PC-3 (cell line): ENCODE data around the gene LRRC41. TPM values are rescaled to one million over a fixed set of nuclear protein-coding genes. Genes with fewer than 3 reads are reported as not detected.
"Not testable (repeated sequence)": the region's sequence is repeated elsewhere in the genome, so short reads cannot be mapped to it uniquely, and the experiment has no call there.

Source experiments
- ATAC-seq: fragments of 200-7000 bp; cut with Tn5 transposase; 2 replicates; pipeline ENCODE4 v1.9.1; 2020; ENCODE audit warnings: mild to moderate bottlenecking, moderate library complexity
- BruUV-seq: library from RNA; stranded (reverse); fragments of 400-500 nt; replicated peaks from 2 replicates; lab custom pipeline; 2021; lab: Mats Ljungman, UMichigan
- CTCF ChIA-PET: fragments of 300-600 bp; sonication (Branson Sonifier 250); formaldehyde crosslinking; loops from one replicate; lab custom pipeline; 2022; ENCODE audit warnings: antibody characterized with exemption; lab: Charles Lee
- POLR2A ChIA-PET: fragments of 300-600 bp; sonication (Branson Sonifier 250); formaldehyde crosslinking; loops from one replicate; lab custom pipeline; 2022; ENCODE audit warnings: antibody characterized with exemption; ENCODE audit not compliant: unreplicated experiment; lab: Charles Lee
- DNase-seq: peaks from one replicate; pipeline ENCODE4 v3.0.0-alpha.2; 2015
- H2AFZ ChIP-seq: fragments of 300-600 bp; sonication (generic); 2 replicates; pipeline ENCODE4 v1.6.0; 2016; ENCODE audit warnings: antibody characterized with exemption, low read length
- H3F3A ChIP-seq: fragments of 300-600 bp; sonication (generic); one replicate; pipeline ENCODE4 v1.6.0; 2017; ENCODE audit warnings: antibody characterized with exemption, low read length, control low read depth, mild to moderate bottlenecking; ENCODE audit not compliant: unreplicated experiment
- H3K27ac ChIP-seq: fragments of 300-600 bp; sonication (generic); 2 replicates; pipeline ENCODE4 v1.5.1; 2016; ENCODE audit warnings: mild to moderate bottlenecking, low read length
- H3K27me3 ChIP-seq: fragments of 300-600 bp; sonication (generic); 2 replicates; pipeline ENCODE4 v1.6.1; 2016; ENCODE audit warnings: low read length, mixed read lengths
- H3K36me3 ChIP-seq: fragments of 300-600 bp; sonication (generic); 2 replicates; pipeline ENCODE4 v1.6.1; 2016; ENCODE audit warnings: low read depth, mixed run types, low read length, mixed read lengths
- H3K4me1 ChIP-seq: fragments of 300-600 bp; sonication (generic); 2 replicates; pipeline ENCODE4 v1.5.1; 2016; ENCODE audit warnings: low read length; ENCODE audit not compliant: insufficient read depth
- H3K4me2 ChIP-seq: fragments of 300-600 bp; sonication (generic); 2 replicates; pipeline ENCODE4 v1.6.0; 2016; ENCODE audit warnings: low read length
- H3K4me3 ChIP-seq: fragments of 300-600 bp; sonication (generic); 2 replicates; pipeline ENCODE4 v1.5.1; 2016; ENCODE audit warnings: mild to moderate bottlenecking, low read length, mixed read lengths
- H3K79me2 ChIP-seq: fragments of 300-600 bp; sonication (generic); 2 replicates; pipeline ENCODE4 v1.6.1; 2017; ENCODE audit warnings: low read length, mixed read lengths
- H3K9ac ChIP-seq: fragments of 300-600 bp; sonication (generic); 2 replicates; pipeline ENCODE4 v1.6.0; 2016; ENCODE audit warnings: mild to moderate bottlenecking, low read length
- H3K9me2 ChIP-seq: fragments of 300-600 bp; sonication (generic); replicated peaks from 2 replicates; pipeline ENCODE4 v1.6.1; 2016; ENCODE audit warnings: mixed run types, low read length, mixed read lengths
- H3K9me3 ChIP-seq: fragments of 300-600 bp; sonication (generic); 2 replicates; pipeline ENCODE4 v1.6.1; 2016; ENCODE audit warnings: low read length, mixed read lengths
- H4K20me1 ChIP-seq: fragments of 300-600 bp; sonication (generic); 2 replicates; pipeline ENCODE4 v1.6.1; 2016; ENCODE audit warnings: low read length, mixed read lengths
- EZH2 ChIP-seq: fragments of 300-600 bp; sonication (generic); IDR thresholded peaks from one replicate; pipeline ENCODE4 v1.6.1; 2017; ENCODE audit warnings: antibody characterized with exemption, mild to moderate bottlenecking, low read length; ENCODE audit not compliant: unreplicated experiment
- EZH2phosphoT487 ChIP-seq: fragments of 300-600 bp; sonication (generic); IDR thresholded peaks from 2 replicates; pipeline ENCODE4 v1.6.1; 2018; ENCODE audit warnings: mild to moderate bottlenecking, antibody characterized with exemption, low read length, borderline replicate concordance
- intact Hi-C: fragments of 100-400 bp; cut with micrococcal nuclease; formaldehyde crosslinking; loops from 2 replicates; pipeline ENCODE4 v1.9.0; 2023
- total RNA-seq: library from RNA; depleted of rRNA; stranded (reverse); fragments of >200 nt; gene quantifications from 2 replicates; pipeline ENCODE4 v1.2.3, GENCODE V29; 2014
- TF ChIP-seq, protein P1 (sequence below): fragments of 300-600 bp; sonication (generic); conservative IDR thresholded peaks from 2 replicates; pipeline ENCODE4 v1.5.1; 2017; ENCODE audit warnings: antibody characterized with exemption, low read depth, mild to moderate bottlenecking, low read length

Gene LRRC41
- total RNA-seq, 1 experiment from 2014 or later, result 52.7 TPM

DNA sequence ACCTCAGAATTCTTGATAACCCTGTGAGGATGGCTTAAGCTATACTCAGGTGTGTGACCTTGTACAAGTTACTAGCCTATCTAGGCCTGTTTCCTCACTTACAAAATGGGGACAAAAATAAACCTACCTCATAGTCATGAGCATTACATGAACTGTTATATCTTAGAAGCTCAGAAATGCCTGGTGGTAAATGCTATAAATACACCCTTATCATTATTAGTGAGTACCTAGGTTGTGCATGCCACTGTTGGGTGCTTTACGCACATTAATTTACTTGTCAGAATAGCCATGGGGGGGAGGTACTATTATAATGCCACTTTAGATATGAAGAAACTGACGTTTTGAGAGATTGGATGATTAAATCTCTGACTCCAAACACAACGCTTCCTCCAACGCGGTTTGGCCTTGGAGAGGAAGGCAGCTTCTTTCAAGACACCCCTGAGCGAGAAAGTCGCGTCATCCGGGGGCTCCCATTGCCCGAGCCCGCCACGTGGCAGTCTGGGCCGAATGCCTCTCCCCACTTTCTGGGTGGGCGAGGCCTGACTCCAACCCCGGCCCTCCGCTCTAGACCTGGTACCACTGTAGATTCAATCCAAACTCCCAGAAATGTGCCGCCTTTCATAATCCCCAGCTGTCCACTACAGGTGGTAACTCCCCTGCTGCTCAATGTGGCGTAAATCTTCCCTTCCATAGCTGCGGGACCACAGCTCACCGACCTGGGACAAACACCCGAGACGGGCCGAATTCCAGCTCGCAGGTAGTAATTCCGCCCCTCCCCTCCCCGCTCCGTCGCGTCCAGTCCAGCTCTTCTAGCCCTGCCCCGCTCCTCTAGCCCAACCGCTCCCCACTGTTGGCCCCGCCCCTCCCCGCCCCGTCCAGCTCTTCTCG lies 56.6 kb downstream of the LRRC41 start:
- peak; percentile 77 for ATAC-seq
- Histone ChIP-seq H4K20me1 (no peaks in the 10 kb centered on the region), H3K9ac (peak overlapping the region; percentile 84), H3K79me2 (peaks cover 28% of the 10 kb centered on the region), H3K36me3 (peaks cover 16% of the 10 kb centered on the region), H3K4me3 (peak overlapping the region; percentile 85), H2AFZ (peak overlapping the region; percentile 97), H3K4me2 (peak overlapping the region; percentile 94), H3K9me3 (no peaks in the 10 kb centered on the region), H3K4me1 (peaks cover 22% of the 10 kb centered on the region), H3K27ac (peak overlapping the region; percentile 50), H3K27me3 (no peaks in the 10 kb centered on the region), H3F3A (no peaks in the 10 kb centered on the region), H3K9me2 (no peaks in the 10 kb centered on the region)
- POLR2A ChIA-PET, result interaction anchor here (0.5 to 1.0 kb wide), 11 partner anchors 11 to 115 kb away, joined by 3 to 47 read pairs (median 4); partner anchors contain the start of genes LRRC41 and UQCRH
- TF ChIP-seq EZH2phosphoT487 (no peak), EZH2 (no peak)
- TF ChIP-seq, protein P1, sequence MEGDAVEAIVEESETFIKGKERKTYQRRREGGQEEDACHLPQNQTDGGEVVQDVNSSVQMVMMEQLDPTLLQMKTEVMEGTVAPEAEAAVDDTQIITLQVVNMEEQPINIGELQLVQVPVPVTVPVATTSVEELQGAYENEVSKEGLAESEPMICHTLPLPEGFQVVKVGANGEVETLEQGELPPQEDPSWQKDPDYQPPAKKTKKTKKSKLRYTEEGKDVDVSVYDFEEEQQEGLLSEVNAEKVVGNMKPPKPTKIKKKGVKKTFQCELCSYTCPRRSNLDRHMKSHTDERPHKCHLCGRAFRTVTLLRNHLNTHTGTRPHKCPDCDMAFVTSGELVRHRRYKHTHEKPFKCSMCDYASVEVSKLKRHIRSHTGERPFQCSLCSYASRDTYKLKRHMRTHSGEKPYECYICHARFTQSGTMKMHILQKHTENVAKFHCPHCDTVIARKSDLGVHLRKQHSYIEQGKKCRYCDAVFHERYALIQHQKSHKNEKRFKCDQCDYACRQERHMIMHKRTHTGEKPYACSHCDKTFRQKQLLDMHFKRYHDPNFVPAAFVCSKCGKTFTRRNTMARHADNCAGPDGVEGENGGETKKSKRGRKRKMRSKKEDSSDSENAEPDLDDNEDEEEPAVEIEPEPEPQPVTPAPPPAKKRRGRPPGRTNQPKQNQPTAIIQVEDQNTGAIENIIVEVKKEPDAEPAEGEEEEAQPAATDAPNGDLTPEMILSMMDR, result no peak
- CTCF ChIA-PET, result interaction anchor here (0.5 to 1.1 kb wide), 8 partner anchors 9 to 211 kb away, joined by 3 to 11 read pairs (median 4); no protein-coding TSS in a partner anchor
- intact Hi-C loops, result loop anchor here (10.0 kb wide), 1 partner anchor 58 kb away; the partner anchor contains the start of genes LRRC41 and UQCRH
- BruUV-seq, result TSS peak; percentile 98
- peak; percentile 35 for DNase-seq

GRCh38 chr1:46246136-46246535 lies 57.3 kb downstream of the LRRC41 start:
- POLR2A ChIA-PET, result not testable (repeated sequence)
- CTCF ChIA-PET, result interaction anchor here (0.5 to 0.6 kb wide), 2 partner anchors 58 to 100 kb away, joined by 3 read pairs; no protein-coding TSS in a partner anchor

DNA sequence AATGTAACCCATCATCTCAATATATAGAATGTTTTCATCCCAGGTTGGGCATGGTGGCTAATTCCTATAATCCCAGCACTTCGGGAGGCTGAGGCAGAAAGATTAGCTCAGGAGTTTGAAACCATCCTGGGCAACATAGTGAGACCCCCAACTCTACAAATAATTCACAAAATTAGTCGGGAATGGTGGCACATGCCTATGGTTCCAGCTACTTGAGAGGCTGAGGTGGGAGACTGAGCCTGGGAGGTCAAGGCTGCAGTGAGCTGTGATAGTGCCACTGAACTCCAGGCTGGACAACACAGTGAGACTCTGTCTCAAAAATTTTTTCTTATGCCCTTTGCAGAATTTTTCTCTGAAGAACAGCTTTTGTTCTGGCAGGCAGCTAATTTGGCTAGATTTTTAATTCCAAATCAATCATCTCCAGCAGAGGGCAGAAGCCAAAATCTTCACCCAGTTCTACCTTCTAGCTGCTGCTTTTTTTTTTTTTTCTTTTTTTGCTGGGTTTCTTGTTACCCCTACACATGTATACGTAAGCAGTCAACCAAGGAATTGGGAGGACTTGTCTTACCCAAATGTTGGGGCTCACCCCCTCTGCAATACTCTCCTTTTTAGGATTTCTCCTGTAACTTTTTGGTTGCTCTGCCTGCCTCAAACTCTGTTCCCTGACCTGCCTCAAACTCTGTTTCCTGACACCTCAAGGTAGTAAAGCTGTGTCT lies 58.6 kb downstream of the LRRC41 start:
- DNase-seq (peak; percentile 58), ATAC-seq (no peak)
- Histone ChIP-seq H4K20me1 (no peaks in the 10 kb centered on the region), H3K27me3 (no peaks in the 10 kb centered on the region), H3K9me2 (no peaks in the 10 kb centered on the region), H3K4me2 (no peak overlapping the region), H3K27ac (no peak overlapping the region), H2AFZ (peak overlapping the region; percentile 54; the same call in 1 of the 2 replicates), H3K4me1 (peaks cover 22% of the 10 kb centered on the region), H3K4me3 (no peak overlapping the region), H3K9me3 (no peaks in the 10 kb centered on the region), H3K9ac (no peak overlapping the region), H3K36me3 (peaks cover 6% of the 10 kb centered on the region), H3K79me2 (peaks cover 21% of the 10 kb centered on the region), H3F3A (no peaks in the 10 kb centered on the region)
- CTCF ChIA-PET, result interaction anchor here (0.6 to 1.4 kb wide), 9 partner anchors 15 to 934 kb away, joined by 3 to 11 read pairs (median 5); no protein-coding TSS in a partner anchor
- TF ChIP-seq, protein P1, result peak; percentile 67
- TF ChIP-seq EZH2phosphoT487 (no peak), EZH2 (no peak)
- BruUV-seq, result no TSS peak
- intact Hi-C loops, result loop anchor here (2.0 to 10.0 kb wide), 2 partner anchors 60 to 104 kb away; partner anchors contain the start of genes LRRC41 and UQCRH
- POLR2A ChIA-PET, result interaction anchor here (0.6 to 0.7 kb wide), 4 partner anchors 21 to 113 kb away, joined by 3 to 5 read pairs (median 4); partner anchors contain the start of gene PIK3R3

More at GRCh38 chr1:46246136-46246535, 57.3 kb downstream of the LRRC41 start:
- not testable (repeated sequence) for BruUV-seq, H3K9ac ChIP-seq, H3K9me3 ChIP-seq, H3K27ac ChIP-seq, H4K20me1 ChIP-seq, H3K27me3 ChIP-seq, H2AFZ ChIP-seq, ATAC-seq, H3F3A ChIP-seq, DNase-seq, H3K9me2 ChIP-seq
- Histone ChIP-seq H3K4me1 (peaks cover 22% of the 10 kb centered on the region), H3K4me3 (peak overlapping the region; percentile 85; the same call in 1 of the 2 replicates), H3K4me2 (peak overlapping the region; percentile 94), H3K79me2 (peaks cover 28% of the 10 kb centered on the region), H3K36me3 (peaks cover 14% of the 10 kb centered on the region)
- intact Hi-C loops, result loop anchor here (10.0 kb wide), 1 partner anchor 59 kb away; the partner anchor contains the start of genes LRRC41 and UQCRH

- H3K4me2 ChIP-seq, DNase-seq, H3K27me3 ChIP-seq, H3K36me3 ChIP-seq, CTCF ChIA-PET, H3K4me3 ChIP-seq, H2AFZ ChIP-seq, H3K9me2 ChIP-seq, POLR2A ChIA-PET, H4K20me1 ChIP-seq, H3K9ac ChIP-seq, BruUV-seq, ATAC-seq, H3K27ac ChIP-seq, H3F3A ChIP-seq, H3K9me3 ChIP-seq: not testable (repeated sequence)
- Histone ChIP-seq H3K4me1 (peaks cover 15% of the 10 kb centered on the region), H3K79me2 (peaks cover 11% of the 10 kb centered on the region)
- intact Hi-C loops, result loop anchor here (2.0 to 10.0 kb wide), 2 partner anchors 61 to 105 kb away; partner anchors contain the start of genes LRRC41 and UQCRH
Observed at GRCh38 chr1:46243831-46244230, 59.6 kb downstream of the LRRC41 start.
